Stimulated activated CD8-positive, alpha-beta memory T cell treated with anti-CD3 and anti-CD28 coated beads, Interleukin-15, amount 100 ng/mL, for 4 hours (primary cell): Measurements from ENCODE around the gene COMMD3.

Experiments used
- DNase-seq, 2 donors: peaks; one replicate each; pipeline ENCODE4 v3.0.0-alpha.2; 2020; ENCODE audit warnings: low read depth in 2 of 2

COMMD3 gene

GRCh38 chr10:22319980-22320558 lies 3.9 kb downstream of the COMMD3 start:
- DNase-seq: no peak

DNA sequence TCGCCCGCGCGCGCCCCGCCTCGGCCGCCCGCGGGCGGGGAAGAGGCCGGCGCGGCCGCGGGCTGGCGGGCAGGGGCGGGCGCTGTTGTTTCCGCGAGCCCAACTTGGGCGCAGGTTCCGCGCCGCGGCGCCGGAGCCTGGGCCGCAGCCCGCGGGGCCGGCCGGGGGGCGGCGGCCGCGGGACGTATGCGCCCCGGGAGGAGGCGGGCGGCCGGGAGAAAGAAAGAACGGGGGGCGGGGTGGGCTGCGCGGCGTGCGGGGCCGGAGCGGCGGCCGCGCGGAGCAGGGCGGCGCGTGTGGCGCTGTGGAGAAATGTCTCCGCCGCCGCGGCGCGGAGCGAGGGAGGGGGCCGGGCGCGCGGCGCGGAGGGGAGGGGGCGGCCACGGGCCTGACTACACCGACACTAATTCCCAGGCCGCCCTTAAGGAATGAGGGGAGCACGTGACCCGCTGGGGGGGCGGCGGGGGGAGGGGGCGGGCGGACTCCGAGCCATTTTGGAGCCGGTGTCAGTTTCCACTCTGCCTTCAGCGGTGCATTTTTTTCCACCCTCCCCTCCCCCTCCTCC lies 4.5 kb downstream of the COMMD3 start, which contains the start of gene BMI1:
BMI1 (plus strand) TSS at position 509 of the 565 bp plus-strand sequence. CDS start 5,351 bp downstream, outside the sequence.
- DNase-seq: no peak

- DNase-seq: no peak
Observed at GRCh38 chr10:22321156-22321923, 5.2 kb downstream of the COMMD3 start.

DNA sequence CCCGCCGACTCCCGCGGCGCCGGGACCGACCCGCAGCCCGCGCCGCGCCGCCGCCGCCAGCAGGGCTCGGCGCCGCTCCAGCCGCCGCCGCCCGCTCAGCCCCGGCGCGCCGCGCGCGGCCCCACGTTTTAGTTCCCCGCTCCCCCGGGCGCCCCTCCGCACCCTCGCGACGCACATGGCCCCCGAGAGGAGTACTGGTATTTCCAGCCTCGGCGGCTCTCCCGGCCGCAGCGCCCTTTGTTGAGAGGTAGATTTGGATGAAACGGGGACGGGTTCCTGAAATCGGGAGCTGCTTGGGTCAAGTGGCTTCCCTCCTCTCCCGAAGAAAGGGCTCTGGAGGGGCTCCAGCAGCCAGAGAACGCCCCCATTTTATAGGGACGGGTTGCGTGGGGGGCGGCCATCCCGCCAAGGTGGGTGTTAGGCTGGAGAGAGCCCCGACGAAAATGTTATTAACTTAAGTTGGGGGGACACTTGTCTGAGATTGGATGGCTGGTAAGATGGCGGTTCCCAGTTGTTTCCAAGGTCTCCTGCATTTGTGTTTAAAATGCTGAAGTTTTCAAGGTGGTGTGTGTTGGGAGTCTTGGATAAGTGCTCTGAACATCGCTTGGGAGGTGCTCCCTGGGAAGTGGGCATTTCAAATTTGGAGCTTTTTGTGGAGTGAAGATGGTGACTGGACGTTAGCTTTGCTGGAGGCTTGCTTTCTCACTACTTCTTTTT lies 5.9 kb downstream of the COMMD3 start:
- DNase-seq: no peak

DNA sequence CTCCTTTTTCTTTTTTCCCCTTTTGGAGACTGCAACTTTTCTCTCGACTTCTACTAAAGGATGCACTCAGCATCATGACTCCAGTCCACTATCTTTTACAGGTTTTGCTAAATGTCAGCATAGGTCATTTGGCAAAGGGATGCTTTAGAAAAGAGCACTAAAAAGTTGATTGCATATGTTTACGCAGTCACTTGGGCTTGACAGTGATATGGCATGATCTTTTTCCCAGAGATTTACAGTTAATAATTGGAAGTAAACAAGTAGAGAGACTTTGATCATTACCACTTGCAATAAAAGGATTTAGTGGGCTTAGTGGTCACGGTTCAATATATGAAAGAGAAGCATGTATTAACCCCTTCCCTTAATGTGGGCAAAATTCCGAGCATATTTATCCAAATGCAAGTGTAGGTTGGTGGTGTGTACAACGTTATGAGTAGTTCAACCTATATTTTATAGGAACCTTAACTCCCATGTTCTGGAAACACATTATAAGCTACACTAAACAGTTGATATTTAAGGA lies 6.5 kb downstream of the COMMD3 start:
- no peak for DNase-seq

GRCh38 chr10:22323538-22324305 lies 7.5 kb downstream of the COMMD3 start:
- DNase-seq: no peak

DNA sequence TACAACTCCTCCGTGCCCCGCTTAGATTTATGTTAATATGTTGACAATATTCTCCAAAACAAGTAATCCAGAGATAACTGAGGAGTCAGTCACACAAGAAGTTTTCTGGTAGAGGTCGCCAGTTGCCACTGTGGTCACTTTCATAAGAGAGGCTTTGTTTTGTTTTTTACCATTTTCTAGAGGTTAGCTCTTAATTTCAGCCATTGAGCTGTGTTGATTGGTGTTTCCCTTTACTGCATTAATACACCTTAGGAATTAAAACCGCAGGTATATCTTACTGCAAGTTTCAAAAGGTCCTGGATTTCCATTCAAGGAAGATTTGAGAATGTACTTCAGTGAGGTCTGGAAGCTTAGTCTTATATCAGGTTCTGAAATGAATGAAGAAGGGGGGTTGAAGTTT lies 8.2 kb downstream of the COMMD3 start:
- no peak for DNase-seq

DNA sequence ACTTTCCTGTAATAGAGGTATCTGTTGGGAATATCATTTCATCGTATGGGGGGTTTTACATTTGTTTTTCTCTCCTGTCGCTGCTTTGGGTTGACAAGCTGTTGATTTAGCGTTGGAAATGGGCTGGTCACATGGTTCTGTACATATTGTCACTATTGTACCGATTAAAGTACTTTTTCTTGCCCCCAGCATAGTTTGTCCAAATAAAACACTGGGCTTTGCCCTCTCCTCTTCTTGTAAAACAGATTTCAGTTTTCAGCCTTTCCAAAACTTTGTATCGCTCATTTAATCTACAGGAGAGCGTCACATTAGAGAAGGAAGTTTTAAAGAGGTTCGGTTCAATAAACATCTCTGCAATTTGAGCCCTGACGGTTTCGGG lies 8.7 kb downstream of the COMMD3 start:
- no peak for DNase-seq

DNA sequence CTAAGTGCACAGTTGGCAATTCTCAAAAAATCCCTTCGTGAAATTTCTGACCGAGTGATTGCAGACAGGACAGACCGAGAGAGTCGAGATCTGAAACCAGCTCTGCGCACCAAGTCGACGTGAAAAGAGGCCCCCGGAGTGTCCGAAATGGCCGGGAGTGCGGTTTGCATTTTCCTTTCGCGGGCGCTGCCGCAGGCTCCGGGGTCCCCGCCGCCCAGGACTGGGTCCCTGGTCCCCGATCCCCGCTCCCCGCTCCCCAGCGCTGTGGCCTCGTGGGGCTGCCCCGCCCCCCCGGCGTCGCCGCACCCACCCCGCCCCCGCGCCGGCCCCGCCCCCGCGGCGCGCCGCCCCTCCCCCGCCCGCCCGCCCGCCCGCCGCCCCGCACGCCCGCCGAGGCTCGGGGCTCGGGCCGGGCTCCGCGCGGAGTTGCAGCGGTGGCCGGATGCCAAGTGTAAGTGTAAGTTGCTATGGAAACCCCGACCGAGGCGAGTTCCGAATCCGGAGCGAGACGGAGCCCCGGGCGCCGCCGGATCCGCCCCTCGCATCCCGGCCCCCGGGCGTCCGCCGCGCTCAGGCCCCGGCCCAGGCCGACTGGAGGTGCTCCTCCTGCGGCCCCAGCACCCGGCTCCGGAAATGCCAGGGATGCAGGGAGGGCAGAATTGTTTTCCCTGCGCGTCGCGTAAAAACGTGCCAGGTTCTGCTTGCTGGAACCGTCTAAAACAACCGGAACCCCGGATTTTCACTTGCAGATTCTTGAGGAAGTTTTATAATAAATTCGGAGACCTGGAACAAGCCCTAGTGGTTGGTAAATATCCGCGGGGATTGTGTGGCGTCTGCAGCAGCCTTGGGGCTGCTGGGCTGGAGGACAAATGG lies 9.3 kb downstream of the COMMD3 start:
- no peak for DNase-seq

- DNase-seq: no peak
Observed at GRCh38 chr10:22326145-22326702, 10.0 kb downstream of the COMMD3 start.

GRCh38 chr10:22329150-22329549 lies 13.0 kb downstream of the COMMD3 start:
- no peak for DNase-seq

DNA sequence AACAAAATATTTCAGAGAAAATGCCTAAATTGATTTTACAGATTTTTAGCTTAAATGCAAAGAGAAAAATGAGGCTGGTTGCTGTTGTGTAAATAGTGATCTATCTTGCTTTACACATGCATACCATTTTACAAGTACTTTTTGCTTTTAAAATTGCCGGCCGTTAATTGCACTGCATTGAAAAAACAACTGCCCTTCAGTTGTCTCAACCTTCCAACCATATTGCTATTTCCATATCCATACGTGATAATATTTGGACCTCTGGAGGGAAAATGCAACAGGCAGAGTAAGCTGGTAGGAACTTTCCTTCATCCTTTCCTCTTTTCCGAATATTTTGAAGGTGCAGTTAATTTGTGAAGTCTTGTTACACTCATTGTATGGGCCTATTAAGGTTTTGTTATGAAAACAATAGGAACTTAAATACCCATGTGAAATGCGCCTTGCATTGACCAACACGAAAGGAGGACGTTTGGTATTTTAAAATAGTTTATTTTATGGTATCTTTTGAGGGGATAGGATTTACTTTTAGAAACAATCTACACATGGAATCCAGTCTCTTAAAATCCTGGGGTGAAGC lies 16.0 kb downstream of the COMMD3 start:
- DNase-seq: no peak

DNA sequence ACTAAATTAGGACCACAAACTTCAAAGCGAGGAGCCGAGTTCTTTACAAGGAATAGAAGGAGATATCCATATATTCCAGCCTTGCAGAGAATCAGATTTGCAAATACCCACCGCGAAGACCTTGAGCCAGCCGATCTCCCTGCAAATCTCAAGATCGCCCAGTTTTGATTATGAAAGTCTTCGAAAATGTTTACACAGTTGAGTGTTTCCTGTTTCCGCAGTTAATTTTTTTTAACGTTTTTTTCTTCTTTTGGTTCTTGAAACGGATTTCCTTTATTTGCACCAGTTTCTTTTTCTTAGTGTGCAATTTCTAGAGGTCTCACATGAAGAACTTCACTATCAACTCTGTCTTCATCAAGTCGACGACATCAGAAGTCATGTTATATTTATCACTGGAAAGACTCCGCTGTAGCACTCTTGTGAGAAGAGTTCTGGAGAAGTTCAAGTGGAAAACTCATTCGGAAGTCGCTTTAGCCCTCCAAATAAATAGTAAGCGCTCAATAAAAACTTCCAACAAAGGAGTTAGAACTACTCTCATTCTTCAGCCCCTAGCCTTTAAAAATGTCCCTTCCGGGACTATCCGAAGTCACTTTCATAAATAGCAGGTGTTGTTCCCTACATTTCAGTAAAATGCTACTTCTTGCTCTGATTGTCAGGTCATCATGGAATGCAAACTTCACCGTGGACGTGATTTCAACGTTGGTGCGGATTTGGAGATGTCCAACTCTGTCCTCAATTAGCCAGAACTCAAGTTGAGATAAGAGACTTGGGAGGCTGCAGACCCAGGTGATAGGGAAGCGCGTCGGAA lies 17.2 kb downstream of the COMMD3 start:
- no peak for DNase-seq

- no peak for DNase-seq
Observed at GRCh38 chr10:22333975-22334282, 17.7 kb downstream of the COMMD3 start.

GRCh38 chr10:22334414-22335172 lies 18.4 kb downstream of the COMMD3 start:
- DNase-seq: no peak

GRCh38 chr10:22335173-22335933 lies 19.2 kb downstream of the COMMD3 start:
- DNase-seq: no peak

DNA sequence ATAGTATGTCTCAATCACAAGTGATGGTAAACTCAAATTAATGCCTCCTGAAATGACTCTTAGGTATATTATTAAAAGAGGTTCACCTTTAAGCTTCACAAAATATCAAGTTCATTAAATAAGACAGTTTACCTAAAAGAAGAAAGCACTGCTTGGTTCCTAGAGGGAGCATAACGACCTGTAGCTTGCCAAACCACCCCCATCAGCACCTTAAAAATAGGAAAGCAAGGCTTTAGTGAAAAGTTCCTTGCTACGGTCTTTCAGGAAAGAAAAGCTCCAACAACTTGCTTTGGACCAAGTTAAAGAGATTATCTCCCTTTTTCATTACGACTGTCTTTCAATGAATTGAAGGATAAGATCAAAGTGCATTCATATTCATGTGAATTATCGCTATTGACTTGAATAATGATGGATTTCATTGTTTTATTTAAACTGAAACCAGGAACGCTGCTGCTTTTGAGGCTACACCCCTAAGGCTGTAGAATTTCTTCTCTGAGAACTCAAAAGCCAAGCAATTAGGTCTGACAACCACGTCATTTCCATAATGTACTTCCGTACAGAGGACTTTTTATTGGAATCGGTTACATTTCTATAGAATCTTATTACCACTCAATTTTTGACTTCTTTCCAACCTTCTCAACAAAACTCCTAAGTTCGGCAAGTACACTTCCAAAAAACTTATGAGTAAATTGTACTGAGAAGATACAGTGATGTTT lies 22.2 kb downstream of the COMMD3 start:
- DNase-seq: no peak
